GM19395 (cell line): Measurements from ENCODE around the gene CAPN9.
"Not testable (repeated sequence)": the region's sequence is repeated elsewhere in the genome, so short reads cannot be mapped to it uniquely, and the experiment has no call there.

Experiments
- ATAC-seq: cut with Tn5 transposase; IDR thresholded peaks from one replicate; pipeline ENCODE4 v1.9.1; 2021; ENCODE audit warnings: mild to moderate bottlenecking, moderate library complexity; ENCODE audit not compliant: unreplicated experiment

CAPN9 gene

GRCh38 chr1:230747127-230747730 lies at the start of gene CAPN9:
Gene CAPN9, plus strand, starts transcription at chr1:230747388. Its CDS starts 109 bp downstream, at chr1:230747497.
- ATAC-seq = no peak

- no peak for ATAC-seq
These were observed 49.1 kb upstream of the CAPN9 start for GRCh38 chr1:230698130-230698529.

DNA sequence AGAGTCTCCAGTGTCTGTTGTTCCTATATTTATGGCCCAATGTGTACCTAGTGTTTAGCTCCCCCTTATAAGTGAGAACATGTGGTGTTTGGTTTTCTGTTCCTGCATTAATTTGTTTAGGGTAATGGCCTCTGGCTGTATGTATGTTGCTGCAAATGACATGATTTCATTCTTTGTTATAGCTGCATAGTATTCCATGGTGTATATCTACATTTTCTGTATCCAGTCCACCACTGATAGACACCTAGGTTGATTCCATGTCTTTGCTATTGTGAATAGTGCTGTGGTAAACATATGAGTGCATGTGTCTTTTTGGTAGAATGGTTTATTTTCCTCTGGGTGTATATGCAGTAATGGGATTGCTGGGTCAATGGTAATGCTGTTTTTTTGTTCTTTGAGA lies 48.2 kb upstream of the CAPN9 start:
- ATAC-seq = not testable (repeated sequence)

GRCh38 chr1:230699716-230700115 lies 47.5 kb upstream of the CAPN9 start:
- no peak for ATAC-seq

GRCh38 chr1:230700132-230700531 lies 47.1 kb upstream of the CAPN9 start:
- no peak for ATAC-seq

GRCh38 chr1:230701434-230701833 lies 45.8 kb upstream of the CAPN9 start:
- no peak for ATAC-seq

DNA sequence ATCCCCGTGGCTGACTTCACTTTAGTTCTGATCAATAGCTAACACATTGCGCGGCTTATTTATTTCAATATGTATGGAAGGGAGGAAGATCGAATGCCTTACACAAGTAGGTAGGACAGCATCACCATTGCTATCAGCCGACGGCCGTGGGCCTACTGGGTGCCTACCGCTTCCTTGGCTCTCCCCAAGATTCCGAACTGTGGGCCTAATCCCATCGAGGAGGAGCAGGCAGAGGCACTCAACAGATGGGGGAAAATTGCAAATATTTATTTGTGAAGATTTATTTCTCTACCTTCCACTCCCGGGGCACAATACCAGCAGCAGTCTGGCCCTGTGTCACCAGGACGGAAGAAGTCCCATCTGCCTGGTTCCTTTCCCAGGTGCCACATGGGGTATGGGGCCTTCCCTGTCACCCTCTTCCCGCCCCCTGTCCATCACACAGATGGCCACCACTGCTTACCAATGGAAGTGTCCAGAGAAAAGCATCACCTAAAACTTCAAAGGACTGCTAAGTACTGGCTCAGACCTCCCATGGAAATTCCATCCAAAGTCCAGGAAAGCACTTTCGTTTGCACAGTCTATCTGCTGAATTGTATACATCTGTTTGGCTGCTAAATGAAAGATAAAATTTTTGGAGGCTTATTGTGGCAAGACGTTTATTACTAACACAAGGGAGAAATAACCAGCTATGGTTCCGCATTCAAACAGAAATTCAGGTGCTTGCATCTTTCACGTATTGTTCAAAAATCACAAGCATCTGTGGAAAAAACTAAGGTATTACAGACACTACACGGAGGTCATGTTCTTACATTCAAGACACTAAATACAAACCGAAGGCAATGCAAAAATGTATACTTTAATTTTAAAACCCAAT lies 45.1 kb upstream of the CAPN9 start:
- ATAC-seq = no peak

DNA sequence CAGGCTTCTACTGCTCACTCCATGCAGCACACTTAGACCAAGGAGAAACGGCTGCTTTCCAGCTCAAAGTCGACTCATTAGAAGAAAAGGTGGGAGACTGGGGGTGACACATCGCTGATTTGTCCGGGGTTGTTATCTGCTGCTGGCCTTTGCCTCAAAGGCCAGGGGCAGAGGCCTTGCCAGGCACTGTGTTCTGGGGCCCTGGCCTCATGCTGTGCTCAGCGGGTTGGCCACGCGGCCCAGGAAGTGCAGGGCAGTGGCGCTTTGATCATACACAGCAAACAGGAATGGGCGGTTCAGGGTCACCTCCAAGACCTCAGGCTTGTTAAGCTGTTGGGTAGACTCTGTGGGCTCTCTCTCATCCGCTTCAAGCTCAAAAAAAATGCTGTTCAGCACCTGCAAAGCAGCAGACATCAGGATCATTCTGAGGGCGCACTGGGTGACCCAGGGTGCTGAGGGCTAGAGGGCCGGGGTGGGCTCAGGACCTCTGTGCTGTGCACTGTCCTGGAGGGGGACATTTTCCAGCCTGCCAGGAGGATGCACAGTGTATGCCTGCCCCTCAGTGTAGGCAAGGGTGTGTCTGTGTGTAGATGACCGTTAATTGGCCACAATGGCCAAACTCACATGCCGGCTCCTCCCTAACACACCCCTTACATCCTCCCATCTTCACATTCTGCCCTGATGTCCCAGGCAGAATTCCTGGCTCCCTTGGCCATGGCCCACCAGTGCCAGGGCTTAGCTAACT lies 44.1 kb upstream of the CAPN9 start:
- ATAC-seq = no peak

DNA sequence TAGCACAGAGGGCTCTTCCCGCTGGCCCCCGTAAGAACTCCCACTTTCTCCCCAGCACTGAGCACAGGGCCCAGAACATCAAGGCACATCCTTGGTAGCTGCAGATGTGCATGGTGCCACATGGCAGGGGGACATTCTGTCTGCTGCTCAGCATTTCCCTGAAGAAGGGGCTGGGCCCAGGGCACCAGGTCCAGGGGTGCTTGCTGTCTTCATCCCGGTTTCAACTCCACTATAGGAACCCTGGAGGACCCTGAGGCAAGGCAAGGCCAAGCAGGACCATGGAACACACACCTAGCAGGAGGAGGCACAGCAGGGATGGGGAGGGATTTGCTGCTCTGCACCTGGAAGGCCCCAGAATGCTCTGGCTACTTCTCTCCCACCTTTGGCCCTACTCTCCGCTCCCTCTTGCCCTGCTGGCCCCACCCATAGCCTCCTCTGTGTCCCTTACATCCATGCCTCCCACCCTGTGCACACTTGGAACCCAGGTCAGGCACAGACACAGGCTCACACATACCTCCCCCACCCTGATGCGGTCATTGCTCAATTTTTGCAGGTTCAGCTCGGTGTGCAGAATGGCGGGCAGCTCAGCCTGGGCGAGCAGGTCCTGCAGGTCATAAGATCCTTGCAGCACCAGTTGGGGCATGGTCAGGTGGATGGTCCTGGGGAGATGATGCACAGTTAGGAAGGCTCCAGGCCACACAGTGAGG lies 43.4 kb upstream of the CAPN9 start:
- ATAC-seq = no peak

- ATAC-seq = no peak
These were observed 42.4 kb upstream of the CAPN9 start for GRCh38 chr1:230704830-230705229.

GRCh38 chr1:230705289-230706019 lies 41.7 kb upstream of the CAPN9 start:
- ATAC-seq = no peak

- ATAC-seq = no peak
These were observed 41.0 kb upstream of the CAPN9 start for GRCh38 chr1:230706020-230706699.

- ATAC-seq = no peak
These were observed 40.1 kb upstream of the CAPN9 start for GRCh38 chr1:230706887-230707731.

GRCh38 chr1:230707732-230708630 lies 39.2 kb upstream of the CAPN9 start:
- no peak for ATAC-seq

DNA sequence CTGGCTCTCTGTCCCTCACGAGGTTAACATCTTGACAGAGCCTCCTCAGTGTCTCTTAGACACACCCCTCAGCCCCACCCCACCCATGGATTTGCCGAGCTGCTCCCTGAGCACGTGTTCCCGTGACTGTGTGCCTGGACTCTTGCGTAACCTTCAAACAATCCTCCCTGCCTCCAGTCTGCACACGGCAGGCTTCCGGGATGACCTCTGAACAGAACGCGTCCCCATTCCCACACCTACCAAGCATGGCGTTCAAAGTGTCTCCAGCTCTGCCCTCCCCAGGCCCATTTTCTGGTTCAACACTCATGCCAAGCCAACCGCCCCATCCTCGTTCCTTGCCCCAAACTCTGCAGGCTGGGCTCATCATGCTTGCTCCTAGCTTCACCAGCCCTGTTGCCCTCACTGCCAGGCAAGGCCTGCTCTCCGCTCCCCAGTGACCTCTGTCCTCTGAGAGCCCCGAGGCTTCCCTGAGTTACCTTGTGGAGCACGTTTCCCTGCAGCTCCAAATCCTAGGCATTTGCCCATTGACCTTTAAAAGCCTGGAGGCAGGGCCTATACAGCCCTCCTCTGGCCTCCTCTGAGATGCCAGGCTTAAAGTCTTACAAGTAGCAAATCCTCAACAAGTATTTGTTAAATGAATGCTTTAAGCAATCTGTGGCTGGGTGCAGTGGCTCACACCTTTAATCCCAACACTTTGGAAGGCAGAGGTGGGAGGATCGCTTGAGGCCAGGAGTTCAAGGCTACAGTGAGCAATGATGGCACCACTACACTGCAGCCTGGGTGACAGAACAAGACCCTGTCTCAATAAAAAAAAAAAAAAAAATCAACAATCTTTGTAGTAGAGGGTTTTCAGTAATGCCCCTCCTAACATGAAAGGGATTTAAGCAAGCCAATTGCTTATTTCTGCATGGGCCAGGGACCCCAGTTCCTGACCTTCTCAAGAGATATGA lies 38.3 kb upstream of the CAPN9 start:
- no peak for ATAC-seq

- no peak for ATAC-seq
These were observed 37.3 kb upstream of the CAPN9 start for GRCh38 chr1:230709619-230710542.
